ENCODE data around the gene TSSK6. TPM values are rescaled to one million over a fixed set of nuclear protein-coding genes. Genes with fewer than 3 reads are reported as not detected.
"Not testable (repeated sequence)": the region's sequence is repeated elsewhere in the genome, so short reads cannot be mapped to it uniquely, and the experiment has no call there.

Gene TSSK6
- total RNA-seq, 1 donor from 2014 or later = 0.91 TPM

DNA sequence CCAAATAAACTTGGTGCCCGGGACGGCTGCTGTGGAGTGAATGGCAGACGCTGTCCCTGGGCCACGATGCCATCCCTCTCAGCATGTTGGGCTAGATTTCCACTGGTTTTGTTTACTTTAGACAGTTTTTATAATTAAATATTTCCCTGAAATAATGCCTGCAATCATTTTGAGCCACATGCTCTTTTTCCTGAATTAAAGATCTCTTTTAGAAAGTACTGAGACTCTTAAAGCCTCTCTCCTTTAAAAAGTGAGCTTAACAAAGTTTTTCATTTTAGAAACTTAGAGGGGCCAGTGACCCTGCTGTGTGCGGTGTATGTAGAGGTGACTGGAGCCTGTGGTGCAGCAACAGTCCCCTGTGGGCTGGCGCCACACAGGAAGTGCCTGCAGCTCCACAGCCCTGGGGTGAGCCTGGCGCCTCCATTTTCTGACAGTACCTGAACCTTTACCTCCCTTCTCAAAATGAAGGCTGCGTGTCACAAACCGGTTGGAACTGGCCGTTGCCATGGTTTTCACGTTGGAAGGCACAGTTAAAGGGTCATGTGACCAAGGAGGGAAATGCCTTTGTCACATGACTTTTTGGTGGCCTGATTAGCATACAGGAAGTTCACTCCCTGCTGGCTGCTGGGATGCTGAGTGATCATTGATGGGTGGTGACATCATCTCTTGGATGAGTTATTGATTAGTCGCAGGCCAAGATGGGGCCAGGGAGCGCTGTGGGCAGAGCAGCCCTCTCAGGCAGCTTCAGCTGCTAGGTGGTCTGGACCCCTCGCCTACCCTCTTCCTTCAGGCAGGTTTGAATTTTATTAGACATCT lies 26.3 kb downstream of the TSSK6 start:
- DNase-seq (ENCODE audit: low read depth) = peak; percentile 53

DNA sequence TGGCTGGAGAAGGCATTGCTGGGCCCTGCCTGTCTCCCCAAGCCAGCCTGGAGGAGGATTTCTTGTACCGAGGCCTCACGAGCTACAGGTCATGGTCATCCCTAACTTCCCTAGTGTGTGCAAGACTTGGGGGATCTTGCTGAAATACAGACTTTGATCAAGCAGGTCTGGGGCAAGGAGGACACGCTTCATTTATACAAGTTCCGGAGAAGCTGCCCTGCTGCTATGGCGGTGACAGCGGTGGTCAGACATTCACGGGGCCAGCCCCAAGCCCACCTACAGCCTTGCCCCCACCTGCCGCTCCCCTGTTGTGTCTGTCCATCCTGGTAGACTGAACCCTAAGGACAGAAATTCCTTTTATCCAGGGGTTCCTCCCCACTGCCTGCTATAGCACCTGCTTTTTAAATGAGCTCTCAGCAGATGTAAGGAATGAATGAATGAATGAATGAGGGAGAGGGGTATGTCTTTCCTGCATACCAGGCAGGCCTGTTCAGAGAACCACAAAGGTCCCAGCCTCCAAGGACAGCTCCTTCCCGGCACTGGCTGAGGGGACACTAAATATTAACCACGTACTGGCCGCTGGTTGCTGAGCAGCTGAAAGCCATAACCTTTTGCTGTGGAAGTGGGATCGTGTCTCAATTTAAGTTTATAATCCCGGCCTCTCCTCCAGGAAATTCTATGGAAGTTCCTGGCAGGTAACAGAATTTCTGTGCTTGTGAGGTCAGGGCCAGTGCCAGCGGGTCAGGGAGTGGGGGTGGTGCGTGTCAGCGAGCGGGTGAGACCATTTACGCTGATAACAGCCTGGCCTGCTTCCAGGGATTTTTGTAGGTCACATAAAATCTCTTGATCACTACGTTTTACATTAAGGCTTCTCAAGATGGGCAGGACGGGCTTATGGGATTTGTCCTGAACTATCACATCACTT lies 27.1 kb downstream of the TSSK6 start:
- peak; percentile 44 for DNase-seq (ENCODE audit: low read depth)

DNA sequence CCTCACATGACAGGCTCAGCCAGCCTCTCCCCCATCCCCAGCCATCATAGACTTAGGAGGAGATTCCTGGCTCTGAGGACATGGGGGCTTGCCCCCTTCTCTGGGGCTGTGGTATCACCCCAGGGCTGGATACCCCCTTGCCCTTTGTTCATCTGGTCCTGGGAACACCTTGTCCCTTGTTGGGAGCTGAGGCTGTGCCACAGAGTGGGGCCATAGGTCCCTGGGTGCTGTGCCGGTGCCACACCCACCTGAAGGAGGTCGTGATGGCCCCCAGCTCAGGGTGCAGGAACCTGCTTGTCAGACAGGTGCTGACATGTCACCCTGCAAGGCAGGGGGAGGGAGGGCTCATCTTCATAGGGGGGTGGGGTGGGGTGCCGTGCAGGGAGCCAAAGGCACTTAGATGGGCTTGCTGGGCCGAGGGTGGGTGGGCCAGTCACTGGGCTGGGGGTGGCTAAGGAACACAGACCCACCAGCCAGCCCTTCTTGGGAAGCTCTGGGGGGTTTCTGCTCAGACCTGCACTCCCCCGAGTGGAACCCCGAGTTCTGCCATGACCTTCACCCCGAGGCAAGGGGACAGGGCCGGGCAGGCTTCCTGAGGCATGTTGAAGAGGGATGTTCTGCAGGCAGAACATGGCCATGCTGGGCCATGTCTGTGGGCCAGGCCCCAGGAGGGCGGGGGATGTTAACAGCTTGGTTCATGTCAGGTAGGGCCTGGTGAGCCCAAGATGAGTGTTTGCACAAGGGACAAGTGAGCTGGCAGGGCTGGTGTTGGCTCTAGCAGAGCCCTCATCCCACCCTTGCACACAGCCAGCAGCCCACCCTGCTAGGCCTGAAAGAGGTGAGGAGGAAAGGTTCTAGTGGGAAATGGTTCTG lies 28.0 kb downstream of the TSSK6 start:
- no peak for DNase-seq (ENCODE audit: low read depth)

DNA sequence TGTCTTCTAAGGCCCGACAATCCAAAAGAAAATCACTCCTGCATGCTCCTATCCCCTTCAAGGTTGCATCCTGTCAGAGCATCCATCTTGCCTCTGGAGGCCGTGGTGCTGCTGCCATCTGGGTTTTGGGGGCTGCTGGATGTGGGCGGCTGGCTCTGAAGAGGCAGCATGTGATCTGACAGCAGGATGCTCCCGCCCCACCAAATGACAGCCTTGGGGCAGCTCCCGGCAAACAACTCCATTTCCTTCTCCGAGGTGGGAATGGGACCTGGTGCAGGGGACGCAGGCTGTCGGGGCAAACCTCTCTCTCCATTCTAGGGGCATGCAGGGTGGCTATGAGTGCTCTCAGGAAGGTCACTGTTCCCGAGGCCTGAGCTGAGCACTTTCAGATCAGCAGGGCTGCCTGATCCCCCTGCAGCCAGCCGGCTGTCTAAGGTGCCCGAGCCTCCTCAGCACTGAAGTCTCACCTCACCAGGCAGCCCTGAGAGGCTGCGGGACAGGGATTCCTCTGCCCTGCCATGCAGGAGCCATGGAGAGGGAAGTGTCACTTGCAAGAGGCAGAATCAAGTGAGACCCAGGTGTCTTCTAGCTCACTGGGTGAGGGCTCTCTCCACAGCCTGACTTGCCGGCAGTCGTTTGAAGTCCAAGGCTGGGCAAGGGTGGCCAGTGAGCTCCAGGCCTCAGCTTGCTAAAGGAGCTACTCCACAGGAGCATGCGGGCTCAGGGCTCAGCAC lies 28.8 kb downstream of the TSSK6 start:
- no peak for DNase-seq (ENCODE audit: low read depth)

DNA sequence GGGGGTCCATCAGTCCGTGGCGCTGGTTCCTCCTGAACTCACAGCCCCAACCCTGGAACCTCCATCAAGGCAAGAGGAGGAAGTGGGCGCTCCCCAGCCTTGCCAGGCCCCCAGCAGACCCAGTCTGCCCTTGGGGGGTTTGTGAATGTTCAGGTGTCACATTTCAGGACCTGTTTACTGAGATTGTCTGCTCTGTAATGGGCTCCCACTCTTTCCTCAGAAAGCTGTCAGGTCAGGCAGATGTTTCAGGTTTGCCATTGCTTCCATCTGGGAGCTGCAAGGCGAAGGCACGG lies 29.4 kb downstream of the TSSK6 start:
- no peak for DNase-seq (ENCODE audit: low read depth)

DNA sequence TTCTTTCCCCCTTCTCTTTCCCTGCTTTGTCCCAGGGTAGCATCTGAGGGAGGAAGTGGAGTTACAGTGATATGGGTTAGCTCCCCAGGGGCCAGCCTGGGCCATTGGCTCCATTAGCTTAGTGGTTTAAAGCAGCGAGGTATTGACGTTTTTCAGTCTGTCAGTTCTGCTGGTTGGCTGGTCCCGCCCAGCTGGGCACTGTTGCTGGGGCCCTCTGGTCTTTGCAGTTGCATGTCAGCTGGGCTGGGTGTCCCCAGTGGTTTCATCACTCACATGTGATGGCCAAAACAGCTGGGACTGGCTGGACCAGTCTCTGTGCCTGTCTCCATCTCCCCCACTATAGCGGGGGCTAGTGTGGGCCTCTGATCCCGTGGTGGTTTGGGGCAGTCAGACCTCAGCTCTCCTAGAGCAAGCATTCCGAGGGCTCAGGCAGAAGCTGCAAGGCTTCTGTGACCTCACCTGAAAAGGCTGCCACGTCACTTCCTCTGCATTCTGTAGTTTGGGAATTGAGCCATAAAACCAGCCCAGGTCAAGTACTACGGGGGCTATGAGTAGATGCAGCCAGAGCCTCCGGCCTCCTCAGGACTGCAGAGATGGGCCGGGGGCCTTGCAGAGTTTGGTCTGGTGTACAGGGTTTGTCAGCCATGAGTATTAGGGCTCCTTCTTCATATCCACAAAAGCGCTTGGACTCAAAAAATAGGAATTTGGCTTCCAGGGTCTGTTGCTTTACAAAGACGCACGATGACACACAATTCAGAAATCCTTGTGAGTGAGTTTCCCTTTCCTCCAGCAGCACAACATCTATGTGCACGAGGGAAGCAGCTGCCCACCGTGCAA lies 30.0 kb downstream of the TSSK6 start:
- peak; percentile 80 for DNase-seq (ENCODE audit: low read depth)

DNA sequence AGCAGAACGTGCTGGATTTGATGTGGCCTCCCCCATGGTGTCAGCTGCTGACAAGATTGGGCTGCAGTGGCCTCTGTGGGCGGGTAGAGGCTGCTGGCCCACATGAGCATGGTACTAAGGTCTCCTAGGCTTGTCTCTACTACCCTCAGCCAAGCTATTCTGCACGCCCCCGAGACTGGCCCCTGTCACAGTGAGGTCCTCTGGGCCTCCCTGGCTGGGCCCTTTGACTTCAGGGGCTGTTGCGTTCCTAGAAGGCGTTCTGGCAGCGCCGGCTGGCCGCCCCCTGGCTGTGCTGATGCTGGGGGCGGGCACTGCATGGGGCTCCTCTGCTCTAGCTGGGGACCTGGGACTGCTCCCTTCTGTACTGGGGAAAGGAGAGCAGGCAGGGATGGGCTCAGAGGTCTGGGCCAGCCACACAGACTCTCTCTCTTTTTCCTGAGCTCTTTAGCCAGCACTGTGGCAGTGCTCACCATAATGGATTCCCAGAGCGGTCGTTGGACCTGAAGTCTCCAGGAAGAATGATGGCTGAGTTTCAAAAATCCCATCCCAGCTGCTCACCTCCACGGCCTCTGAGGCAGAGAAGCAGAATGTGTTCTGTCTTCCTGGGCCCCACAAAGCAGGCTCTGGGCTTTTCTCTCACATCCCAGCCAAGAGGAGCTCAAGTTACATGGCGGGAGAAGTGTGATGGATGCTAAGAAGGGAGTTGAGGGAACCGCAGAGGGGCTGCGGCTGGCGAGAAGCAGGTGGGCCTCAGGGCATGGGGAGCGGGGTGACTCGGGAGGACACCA lies 32.3 kb downstream of the TSSK6 start:
- peak; percentile 49 for DNase-seq (ENCODE audit: low read depth)

DNA sequence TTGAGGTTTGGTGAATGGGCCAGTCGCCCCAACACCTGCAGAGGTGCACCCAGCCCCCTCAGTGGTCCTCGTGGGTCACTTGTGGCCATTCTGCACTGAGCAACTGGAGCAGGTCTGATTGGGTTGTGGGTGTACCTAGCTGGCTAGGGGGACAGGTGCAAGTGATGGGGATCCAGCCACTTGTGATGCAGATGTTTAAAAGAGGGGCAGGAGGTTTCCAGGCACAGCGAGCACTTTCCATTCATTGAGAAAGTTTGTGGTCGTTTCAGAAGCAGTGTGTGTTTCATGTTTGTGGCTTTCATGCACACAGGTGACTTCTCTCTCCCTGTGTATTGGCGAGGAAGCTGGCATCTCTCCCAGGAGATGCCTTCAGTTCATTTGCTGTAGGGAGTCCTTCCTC lies 34.7 kb downstream of the TSSK6 start:
- peak; percentile 69 for DNase-seq (ENCODE audit: low read depth)

DNA sequence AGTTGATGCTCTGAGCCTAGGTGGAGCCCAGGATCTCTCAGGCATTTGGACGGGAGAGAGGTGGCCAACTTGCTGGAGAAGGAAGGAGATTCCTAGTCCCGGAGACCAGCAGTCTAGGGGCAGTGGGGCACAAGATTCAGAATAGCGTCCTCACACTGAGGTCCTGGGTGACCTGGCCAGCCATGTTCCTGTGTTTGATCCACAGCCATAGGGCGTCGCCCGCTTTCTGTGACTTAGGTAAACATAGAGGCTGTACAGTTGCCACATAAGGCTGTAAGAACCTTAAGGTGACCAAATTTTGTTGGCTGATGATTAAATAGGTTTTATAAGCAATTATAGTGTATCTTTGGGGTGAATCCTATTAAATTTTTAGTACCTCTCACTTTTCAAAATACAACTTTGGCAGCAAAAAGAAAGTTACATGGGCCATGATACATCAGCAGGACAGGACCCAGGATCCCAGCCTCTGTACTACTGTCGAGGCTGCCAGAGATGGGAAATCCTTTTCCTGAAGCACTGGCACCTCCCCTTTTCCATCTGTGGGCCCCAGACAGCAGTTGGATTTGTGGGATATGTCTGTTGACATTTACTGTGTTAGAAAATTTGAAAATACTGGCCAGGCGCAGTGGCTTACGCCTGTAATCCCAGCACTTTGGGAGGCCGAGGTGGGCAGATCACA lies 37.5 kb downstream of the TSSK6 start:
- DNase-seq (ENCODE audit: low read depth) = no peak

DNA sequence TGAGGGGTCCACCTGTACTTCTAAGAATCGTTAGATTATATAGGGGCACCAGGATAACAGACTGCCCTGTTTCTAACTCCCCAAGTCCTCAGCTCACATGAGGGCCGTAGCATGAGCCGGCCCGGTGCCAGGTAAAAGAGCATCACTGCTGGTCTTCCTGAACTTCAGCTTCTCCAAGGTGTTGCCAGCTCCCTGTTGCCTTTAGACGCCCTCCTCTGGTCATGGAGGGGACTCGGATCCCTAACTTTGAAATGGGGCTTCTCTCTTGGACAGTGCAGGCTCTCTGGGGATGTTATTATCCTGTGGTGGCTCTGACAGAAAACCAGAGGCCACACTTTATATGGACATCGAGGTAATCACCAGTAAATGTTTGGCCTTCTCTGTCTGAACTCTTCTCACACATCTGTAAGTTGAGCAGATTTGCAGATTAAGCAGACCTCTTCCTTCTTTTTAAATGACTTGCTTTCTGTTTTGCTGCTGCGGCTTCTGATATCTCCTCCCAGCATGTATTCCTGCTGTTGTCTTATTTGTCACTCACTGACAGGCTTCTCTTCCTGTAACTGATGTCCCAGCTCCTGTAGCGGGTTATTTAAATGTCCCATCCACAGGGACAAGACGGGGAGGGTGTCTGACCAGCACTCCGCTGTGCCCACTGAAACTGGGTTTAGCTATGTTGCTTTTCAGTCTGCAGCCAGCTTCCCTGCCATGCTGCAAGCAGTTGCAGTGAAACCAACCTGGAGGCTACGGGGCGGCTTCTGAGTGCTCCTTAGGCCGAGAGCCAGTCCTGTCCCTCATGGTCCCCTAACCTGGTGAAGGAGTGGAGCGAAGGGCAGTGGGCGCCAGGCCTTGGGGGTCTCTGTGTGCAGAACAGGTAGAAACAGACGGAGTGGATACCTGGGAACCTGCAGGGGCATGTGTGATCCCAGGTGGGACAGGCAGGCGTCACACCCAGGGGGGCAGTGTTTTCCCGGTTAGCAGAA lies 39.2 kb downstream of the TSSK6 start:
- peak; percentile 73 for DNase-seq (ENCODE audit: low read depth)

DNA sequence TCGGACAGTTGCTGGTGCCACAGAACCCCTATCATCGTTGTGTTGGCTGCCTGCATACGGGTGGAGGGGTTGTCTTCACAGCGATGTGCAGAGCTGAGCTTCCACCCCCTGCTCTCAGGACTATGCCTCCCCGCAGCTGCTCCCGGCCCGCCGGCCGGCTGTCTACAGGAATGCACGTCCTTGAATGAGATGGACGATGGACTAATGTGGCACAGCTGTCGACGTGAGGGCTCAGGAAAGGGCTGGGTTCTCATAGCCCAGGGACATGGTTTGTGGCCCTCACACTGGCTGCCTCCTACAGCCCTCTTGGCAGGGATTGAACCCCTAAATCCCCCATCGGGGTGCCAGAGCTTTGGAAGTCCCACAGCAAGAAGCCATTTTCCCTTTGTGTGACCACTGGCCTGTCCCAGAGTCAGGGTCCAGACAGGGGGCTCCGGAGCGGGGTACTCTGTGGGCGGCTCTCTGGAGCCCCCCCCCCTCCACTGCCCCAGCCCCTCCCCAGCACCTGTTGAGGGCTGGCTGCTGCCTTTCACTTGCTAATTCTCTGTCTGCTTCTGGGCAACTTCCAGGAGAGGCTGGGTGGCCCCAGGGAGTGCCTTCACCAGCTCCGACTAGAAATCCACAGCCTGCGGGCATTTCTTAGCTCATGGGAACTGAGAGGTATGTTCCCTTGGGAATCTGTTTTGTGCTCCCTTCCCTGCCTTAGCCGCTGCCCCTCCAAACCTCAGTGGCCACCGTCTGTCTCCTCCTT lies 40.2 kb downstream of the TSSK6 start:
- peak; percentile 98 for DNase-seq (ENCODE audit: low read depth)

DNA sequence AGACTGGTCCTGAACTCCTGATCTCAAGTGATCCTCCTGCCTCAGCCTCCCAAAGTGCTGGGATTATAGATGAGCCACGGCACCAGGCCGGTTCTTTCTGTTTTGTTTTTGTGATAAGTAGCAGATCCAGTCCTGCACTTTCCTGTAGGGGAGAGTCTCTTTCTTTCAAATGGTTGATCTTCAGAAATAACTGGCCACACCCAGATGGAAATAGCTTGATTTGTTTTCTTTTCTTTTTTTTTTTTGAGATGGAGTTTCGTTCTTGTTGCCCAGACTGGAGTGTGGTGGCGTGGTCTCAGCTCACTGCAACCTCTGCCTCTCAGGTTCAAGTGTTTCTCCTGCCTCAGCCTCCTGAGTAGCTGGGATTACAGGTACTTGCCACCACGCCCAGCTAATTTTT lies 43.2 kb downstream of the TSSK6 start:
- not testable (repeated sequence) for DNase-seq (ENCODE audit: low read depth)

DNA sequence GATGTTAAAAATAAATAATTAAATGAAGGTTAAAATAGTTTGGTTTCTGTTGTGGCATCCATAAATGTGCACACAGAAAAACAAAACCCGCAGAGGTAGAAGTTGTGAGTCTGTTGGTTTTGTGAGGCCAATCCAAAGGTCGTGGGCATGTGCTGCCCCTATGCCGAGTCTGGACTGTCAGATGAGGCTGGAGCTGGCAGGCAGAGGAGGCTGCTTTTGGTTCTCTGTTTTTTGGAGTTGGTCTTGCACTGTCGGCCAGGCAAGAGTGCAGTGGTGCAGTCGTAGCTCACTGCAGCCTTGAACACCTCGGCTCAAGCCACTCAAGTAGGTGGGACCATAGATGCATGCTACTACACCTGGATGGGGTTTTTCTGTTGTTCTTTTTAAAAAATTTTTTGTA lies 43.7 kb downstream of the TSSK6 start:
- no peak for DNase-seq (ENCODE audit: low read depth)

DNA sequence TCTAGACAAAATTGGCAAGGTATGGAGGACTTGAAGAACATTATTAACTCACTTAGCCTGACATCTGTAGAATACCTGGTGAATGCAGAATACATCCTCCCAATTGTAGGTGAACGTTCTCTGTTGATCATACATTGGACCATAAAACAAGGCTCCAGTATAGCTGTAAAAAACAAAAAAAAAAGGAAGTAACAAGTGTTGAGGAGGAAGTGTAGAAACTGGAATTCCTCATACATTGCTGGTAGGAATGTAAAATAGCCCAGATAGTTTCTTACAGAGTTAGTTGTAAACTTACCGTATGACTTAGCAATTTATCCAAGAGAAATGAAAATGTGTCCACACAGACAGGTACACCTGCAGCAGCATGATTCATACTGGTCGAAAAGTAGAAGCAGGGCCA lies 44.8 kb downstream of the TSSK6 start:
- DNase-seq (ENCODE audit: low read depth) = no peak

DNA sequence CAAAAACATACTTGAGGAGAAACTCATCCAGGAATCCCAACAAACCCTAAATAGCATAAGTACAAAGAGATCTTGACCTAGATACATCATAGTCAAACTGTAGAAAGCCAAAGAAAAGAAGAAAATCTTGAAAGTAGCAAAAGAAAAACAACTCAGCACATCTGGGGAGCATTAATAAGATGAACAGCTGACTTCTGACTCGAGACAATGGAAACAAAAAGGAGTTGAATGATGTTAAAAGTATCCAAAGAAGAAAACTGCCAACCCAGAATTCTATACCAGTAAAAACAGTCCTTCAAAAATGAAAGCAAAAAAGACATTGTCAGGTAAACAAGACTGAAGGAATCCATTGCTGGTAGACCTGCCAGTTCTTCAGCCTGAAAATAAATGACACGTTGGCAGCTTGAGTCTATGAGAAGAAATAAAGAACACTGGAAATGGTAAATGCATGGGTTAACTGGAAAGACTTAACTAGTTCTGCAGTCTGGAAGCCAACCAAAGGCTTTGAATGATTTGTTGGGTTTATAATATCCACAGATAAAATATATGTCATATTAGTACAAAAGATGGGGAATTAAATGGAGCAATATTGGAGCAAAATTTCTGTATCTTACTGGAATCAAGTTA lies 46.8 kb downstream of the TSSK6 start:
- no peak for DNase-seq (ENCODE audit: low read depth)

DNA sequence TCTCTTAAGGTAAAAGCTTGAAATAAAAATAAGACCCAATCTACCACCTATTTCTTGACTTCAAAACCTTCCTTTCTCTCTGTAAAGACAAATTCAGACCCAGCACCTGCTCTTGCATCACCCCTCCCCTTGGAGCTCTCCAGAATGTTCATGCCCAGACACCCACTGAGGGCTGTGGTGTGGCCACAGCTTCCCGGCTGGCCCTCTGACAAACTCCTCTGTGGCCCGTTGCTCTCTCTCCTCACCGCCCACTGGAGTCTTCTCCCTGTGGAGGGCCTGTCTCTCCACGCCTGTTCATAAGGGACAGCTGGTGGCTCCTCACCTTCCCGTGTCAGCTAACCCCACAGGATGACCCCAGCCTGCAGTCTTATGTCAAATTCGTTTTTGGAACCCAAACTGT lies 49.1 kb downstream of the TSSK6 start:
- peak; percentile 95 for DNase-seq (ENCODE audit: low read depth)

All from myocyte (in vitro differentiated cells).